Effector memory CD4-positive, alpha-beta T cell (primary cell): ENCODE results near the gene ALDH1L1.

Experiments
- DNase-seq, 3 donors: peaks; one replicate each; pipeline ENCODE4 v3.0.0-alpha.2; 2020
- H3K27ac ChIP-seq: 2 replicates; pipeline ENCODE4 v1.7.0; 2013; ENCODE audit warnings: mild to moderate bottlenecking, low read length, moderate library complexity; ENCODE audit not compliant: insufficient read depth, poor library complexity, severe bottlenecking
- H3K27me3 ChIP-seq: replicated peaks from 2 replicates; pipeline ENCODE4 v1.7.0; 2013; ENCODE audit warnings: mild to moderate bottlenecking, low read length; ENCODE audit not compliant: insufficient read depth, control insufficient read depth, poor library complexity, severe bottlenecking
- H3K36me3 ChIP-seq: 2 replicates; pipeline ENCODE4 v1.7.0; 2013; ENCODE audit warnings: mild to moderate bottlenecking, low read length, moderate library complexity; ENCODE audit not compliant: control insufficient read depth, insufficient read depth
- H3K4me1 ChIP-seq: 2 replicates; pipeline ENCODE4 v1.7.0; 2013; ENCODE audit warnings: low read length, mild to moderate bottlenecking; ENCODE audit not compliant: control insufficient read depth, insufficient read depth, poor library complexity, severe bottlenecking
- H3K4me3 ChIP-seq: 2 replicates; pipeline ENCODE4 v1.7.0; 2013; ENCODE audit warnings: low read length, low read depth, mild to moderate bottlenecking; ENCODE audit not compliant: insufficient read depth, poor library complexity, severe bottlenecking
- H3K9me3 ChIP-seq: 2 replicates; pipeline ENCODE4 v1.7.0; 2013; ENCODE audit warnings: mild to moderate bottlenecking, low read length, moderate library complexity; ENCODE audit not compliant: control insufficient read depth

ALDH1L1 gene

GRCh38 chr3:126155819-126156218, 24.6 kb downstream of the ALDH1L1 start:
- Histone ChIP-seq H3K27ac (no peak overlapping the region), H3K4me3 (no peak overlapping the region), H3K9me3 (no peaks in the 10 kb centered on the region), H3K36me3 (no peaks in the 10 kb centered on the region), H3K27me3 (no peaks in the 10 kb centered on the region), H3K4me1 (no peaks in the 10 kb centered on the region)
- no peak for DNase-seq

GRCh38 chr3:126155280-126155640, 25.1 kb downstream of the ALDH1L1 start:
- DNase-seq = no peak
- Histone ChIP-seq H3K36me3 (no peaks in the 10 kb centered on the region), H3K9me3 (no peaks in the 10 kb centered on the region), H3K27me3 (no peaks in the 10 kb centered on the region), H3K4me1 (no peaks in the 10 kb centered on the region), H3K4me3 (no peak overlapping the region), H3K27ac (no peak overlapping the region)

GRCh38 chr3:126154391-126155279, 25.8 kb downstream of the ALDH1L1 start:
- Histone ChIP-seq H3K9me3 (no peaks in the 10 kb centered on the region), H3K4me3 (no peak overlapping the region), H3K36me3 (no peaks in the 10 kb centered on the region), H3K27ac (no peak overlapping the region), H3K4me1 (no peaks in the 10 kb centered on the region), H3K27me3 (no peaks in the 10 kb centered on the region)
- no peak for DNase-seq

GRCh38 chr3:126153695-126154360, 26.6 kb downstream of the ALDH1L1 start:
- no peak for DNase-seq
- Histone ChIP-seq H3K9me3 (no peaks in the 10 kb centered on the region), H3K27me3 (no peaks in the 10 kb centered on the region), H3K4me1 (no peaks in the 10 kb centered on the region), H3K27ac (no peak overlapping the region), H3K36me3 (no peaks in the 10 kb centered on the region), H3K4me3 (no peak overlapping the region)

- DNase-seq = no peak
- Histone ChIP-seq H3K4me3 (no peak overlapping the region), H3K27me3 (no peaks in the 10 kb centered on the region), H3K4me1 (no peaks in the 10 kb centered on the region), H3K36me3 (no peaks in the 10 kb centered on the region), H3K27ac (no peak overlapping the region), H3K9me3 (no peaks in the 10 kb centered on the region)
Observed at GRCh38 chr3:126152901-126153694, 27.3 kb downstream of the ALDH1L1 start.

DNA sequence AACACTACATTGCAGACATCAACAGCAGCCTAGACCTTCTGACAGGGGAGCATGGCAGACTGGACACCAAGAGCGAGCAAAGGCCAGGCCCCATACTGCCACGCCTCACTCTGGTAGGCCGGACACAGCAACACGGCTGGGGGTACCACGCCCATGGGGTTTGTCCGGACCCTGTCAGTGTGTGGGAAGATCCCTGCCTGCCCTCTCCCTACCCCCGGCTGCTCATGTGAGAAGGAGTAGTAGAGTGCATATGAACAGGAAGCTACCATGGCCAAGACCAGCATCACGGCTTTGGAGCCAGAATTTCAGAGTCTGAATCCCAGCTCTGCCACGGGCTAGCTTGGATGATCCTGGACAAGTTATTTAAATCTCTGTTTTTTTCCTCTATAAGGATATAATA, 27.9 kb downstream of the ALDH1L1 start:
- Histone ChIP-seq H3K4me1 (no peaks in the 10 kb centered on the region), H3K9me3 (no peaks in the 10 kb centered on the region), H3K27me3 (no peaks in the 10 kb centered on the region), H3K27ac (no peak overlapping the region), H3K4me3 (no peak overlapping the region), H3K36me3 (no peaks in the 10 kb centered on the region)
- no peak for DNase-seq

DNA sequence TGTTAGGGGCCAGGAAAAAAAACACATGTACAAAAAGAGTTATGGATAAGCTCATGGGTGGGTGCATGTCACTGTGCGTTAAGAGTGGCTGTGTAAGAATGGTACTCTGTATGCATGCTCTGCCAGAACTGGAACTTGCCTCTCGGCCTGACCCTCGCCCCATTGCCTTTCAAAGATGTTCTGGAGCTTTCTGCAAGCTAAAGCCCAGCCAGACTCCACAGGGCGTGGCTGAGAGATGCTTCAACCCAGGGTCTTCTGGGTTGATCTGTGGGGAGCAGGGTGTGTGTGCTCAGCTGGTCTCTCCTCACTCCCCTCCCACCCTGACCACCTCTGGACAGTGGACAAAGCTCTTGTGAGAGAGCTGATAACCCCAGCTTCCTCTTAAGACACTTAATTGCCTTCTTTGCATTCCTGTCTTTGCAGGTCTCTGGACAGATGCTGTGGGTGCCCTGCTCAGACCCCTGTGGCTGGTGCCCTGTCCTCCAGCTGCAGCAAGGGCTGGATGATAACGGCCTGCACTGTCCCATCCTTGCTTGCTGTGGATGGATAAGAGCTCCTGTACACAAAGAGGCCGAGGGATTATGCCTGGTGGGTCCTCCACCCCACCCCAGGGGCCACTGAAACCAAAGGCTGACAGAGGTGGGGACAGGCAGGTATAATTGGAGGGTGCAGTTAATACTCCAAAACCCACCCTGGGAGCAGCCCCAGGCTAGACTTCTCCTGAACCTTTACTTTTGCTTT, 28.7 kb downstream of the ALDH1L1 start:
- DNase-seq = no peak
- Histone ChIP-seq H3K27ac (no peak overlapping the region), H3K4me3 (no peak overlapping the region)

GRCh38 chr3:126149960-126150515, 30.3 kb downstream of the ALDH1L1 start:
- Histone ChIP-seq H3K4me1 (no peaks in the 10 kb centered on the region), H3K36me3 (no peaks in the 10 kb centered on the region), H3K27ac (no peak overlapping the region), H3K4me3 (no peak overlapping the region), H3K27me3 (no peaks in the 10 kb centered on the region), H3K9me3 (no peaks in the 10 kb centered on the region)
- no peak for DNase-seq

More for the DNA sequence above, 28.7 kb downstream of the ALDH1L1 start:
- no peaks in the 10 kb centered on the region for H3K27me3 ChIP-seq
- H3K4me1 ChIP-seq = no peaks in the 10 kb centered on the region
- no peaks in the 10 kb centered on the region for H3K36me3 ChIP-seq
- no peaks in the 10 kb centered on the region for H3K9me3 ChIP-seq

DNA sequence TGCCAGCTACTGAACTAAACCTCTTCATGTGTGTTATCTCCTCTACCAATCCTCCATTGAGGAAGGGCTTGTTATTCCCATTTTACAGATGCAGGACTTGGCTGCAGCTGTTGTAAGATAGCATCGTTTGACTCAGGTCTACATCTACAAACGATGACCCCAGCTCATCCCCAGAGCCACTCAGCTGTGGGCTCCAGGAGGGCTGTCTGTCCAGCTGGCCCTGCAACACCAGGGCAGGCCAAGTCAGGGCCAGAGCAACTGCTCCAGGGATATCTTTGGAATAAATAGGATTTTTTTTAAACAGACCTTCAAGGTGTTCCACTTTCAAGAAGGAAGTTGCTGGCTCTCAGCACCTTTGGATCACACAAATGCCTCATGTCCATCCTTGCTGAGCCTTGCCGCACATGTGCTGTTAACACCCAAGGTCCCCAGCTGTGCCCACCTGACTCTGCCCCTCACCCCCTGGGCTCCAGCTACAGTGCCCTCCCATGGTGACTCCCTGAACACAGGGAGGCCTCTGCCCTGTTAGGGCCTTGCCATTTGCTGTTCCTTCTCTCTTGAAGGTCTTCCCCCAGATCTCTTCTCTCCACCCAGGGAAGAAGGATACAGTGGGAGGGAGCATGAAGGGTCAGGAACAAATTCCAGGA, 31.0 kb downstream of the ALDH1L1 start:
- Histone ChIP-seq H3K9me3 (no peaks in the 10 kb centered on the region), H3K4me1 (no peaks in the 10 kb centered on the region), H3K36me3 (no peaks in the 10 kb centered on the region), H3K27ac (no peak overlapping the region), H3K4me3 (no peak overlapping the region), H3K27me3 (no peaks in the 10 kb centered on the region)
- no peak for DNase-seq
